NCI-H2196 treated with DMSO at 0.1 percent for 48 hours (cell line): ENCODE data around the gene LAMA2.

Source experiments
- DNase-seq: peaks from one replicate; lab custom pipeline; 2025; ENCODE audit not compliant: unreplicated experiment; lab: John Stamatoyannopoulos, UW

LAMA2 gene

GRCh38 chr6:129353067-129353466 is 470.1 kb downstream of the LAMA2 start:
- no peak for DNase-seq

GRCh38 chr6:129356129-129356528 is 473.2 kb downstream of the LAMA2 start:
- no peak for DNase-seq

DNA sequence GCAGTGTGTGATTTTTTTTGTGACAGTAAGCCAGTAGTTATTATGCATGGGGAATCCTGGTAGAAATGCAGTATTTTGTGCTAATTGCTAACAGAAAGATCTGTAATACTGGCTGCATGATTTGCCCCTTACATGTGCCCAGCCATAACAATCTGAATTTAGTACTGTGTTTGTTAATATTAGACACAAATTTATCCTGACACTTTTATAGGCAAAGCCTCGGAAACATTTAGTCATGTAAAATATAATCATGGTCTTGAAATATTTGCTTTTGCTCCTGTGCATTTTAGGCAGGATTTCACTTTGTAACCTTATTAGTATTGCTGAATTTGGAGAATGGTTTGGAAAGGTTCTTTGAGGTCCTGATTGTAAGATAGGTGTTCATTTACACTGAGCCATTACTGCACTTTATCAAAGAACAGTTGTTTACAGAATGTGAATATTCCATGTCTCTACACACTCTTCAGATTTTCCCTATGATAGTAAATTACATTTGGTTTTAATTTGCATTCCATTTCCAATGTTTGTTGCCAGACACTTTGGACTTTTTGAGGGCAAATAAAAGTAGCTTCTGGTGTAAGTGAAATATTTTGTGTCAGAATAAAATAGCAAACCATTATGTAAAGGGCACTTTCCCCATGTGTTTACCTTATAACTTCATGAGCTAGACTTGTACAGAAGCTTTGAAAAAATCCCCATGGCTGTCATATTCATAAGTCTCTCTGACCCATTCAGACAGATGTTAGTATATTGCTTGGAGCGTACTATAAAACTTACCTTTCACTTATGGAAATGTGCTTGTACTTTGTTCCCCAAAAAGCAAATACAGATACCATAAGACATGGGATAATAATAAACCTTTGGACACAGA is 477.1 kb downstream of the LAMA2 start:
- no peak for DNase-seq

GRCh38 chr6:129360682-129360955 is 477.7 kb downstream of the LAMA2 start:
- no peak for DNase-seq

DNA sequence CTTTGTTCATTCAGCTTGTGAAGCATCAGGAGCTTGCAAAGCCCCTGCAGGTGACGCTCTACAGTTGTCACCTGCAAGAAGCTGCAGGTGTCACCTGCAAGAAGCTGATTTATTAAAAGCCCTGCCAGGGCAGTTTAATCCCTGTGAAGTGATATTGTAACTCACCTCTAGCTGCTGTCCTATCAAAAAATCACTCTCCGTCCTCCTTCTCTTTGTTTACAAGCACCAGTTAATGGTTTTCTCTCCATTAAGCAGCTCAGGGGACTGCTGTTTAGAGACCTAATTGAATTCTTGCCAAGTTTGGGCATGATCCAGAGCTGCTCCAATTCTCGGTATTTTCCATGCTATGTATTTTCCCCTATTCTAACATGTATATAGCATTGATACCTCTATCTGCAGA is 481.1 kb downstream of the LAMA2 start:
- no peak for DNase-seq

DNA sequence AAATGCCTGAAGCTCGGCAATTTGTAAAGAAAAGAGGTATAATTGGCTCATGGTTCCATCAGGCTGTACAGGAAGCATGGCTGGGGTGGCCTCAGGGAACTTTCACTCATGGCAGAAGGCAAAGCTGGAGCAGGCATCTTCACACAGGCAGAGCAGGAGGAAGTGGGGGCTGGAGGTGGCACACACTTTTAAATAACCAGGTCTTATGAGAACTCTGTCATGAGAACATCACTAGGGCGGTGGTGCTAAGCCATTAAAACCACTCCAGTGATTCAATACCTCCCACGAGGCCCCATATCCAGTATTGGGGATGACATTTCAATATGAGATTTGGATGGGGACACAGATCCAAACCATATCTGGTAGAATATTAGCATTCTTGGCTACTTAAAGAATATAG is 481.8 kb downstream of the LAMA2 start:
- no peak for DNase-seq

DNA sequence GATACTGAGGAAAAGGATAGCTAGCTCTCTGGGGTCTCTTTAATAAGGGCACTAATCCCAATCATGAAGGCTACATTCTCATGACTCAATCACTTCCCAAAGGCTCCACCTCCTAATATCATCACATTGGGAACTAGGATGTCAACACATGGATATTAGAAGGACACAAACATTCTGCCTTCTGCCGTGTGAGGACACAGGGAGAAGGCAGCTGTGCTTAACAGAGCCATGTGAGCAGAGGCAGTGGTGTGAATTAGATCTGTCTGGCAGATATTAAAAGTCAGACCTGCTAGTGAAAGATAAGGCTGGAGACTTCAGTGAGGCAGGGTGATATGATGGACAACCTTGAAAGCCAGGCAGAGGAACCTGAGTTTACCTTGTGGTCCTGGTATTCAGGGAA is 485.1 kb downstream of the LAMA2 start:
- no peak for DNase-seq

DNA sequence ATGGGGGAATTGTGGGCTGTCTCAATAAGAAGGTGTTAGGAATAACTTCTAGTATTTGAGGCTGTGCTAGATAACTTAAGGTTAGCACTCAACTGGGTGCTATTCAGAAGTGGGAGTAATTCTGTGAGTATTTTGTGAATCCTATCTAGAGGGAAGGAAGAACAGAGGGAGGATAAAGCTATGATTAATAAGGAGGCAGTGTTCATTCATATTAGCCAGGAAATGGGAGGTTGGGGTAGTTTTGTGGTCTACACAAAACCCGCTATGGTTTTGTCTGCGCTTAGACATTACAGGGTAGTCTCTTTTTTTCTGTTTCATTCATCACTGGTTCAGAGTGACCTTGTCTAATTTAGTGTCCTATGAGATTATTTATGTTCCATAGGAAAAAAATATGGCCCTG is 486.0 kb downstream of the LAMA2 start:
- DNase-seq, result no peak

DNA sequence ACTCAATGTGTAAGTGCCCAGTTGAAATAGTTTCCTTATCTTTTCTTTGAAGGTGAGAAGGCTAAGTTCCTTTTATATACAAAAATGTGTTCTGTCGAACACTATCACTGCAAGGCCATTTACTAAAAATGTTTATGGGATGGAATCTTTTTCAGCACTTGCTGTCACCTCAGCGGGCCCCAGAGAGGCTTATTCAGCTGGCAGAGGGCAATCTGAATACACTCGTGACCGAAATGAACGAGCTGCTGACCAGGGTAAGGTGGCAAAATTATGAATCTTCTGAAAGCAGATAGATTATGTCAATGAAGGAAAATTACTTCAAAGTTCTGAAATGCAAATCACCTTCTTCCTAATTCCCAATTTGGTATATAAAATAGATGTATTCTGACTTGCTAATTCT is 486.8 kb downstream of the LAMA2 start:
- no peak for DNase-seq

GRCh38 chr6:129370268-129370916 is 487.5 kb downstream of the LAMA2 start:
- peak; percentile 1 for DNase-seq

DNA sequence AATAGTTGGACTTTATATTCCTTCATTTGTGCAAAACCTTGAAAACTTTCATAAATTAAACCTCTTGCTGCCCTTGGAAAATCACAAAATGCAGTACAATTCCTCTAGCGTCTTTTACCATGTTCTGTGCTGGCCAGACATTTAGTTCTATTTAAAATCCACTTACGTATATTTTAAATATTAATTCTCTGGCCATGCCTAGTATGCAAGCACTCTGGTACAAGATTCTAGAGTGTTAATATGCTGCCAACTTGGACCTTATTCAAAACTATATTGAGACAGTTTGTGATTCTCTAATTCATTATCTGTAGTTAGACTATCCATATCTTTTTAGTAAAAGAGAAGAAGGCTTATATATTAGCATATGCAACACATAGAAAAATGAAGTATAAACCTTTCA is 498.9 kb downstream of the LAMA2 start:
- no peak for DNase-seq

- no peak for DNase-seq
These were observed 500.0 kb downstream of the LAMA2 start for GRCh38 chr6:129382916-129383315.

DNA sequence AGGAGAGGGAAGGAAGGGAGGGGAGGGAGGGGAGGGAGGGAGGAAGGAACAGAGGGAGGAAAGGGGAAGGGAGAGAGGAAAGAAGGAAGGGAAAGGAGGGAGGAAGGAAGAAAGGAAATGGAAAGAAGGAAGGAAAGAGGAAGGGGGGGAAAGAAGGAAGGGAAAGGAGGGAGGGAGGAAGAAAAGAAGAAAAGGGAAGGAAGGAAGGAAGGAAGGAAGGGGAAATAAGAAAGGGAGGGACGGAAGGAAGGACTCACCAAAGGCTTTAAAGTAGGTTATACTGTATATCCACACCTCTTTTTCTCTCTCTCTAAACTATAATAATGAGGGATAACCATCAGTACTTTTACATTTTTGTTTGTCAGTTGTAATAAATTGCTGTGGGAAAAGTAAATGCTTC is 502.2 kb downstream of the LAMA2 start:
- DNase-seq, result no peak

DNA sequence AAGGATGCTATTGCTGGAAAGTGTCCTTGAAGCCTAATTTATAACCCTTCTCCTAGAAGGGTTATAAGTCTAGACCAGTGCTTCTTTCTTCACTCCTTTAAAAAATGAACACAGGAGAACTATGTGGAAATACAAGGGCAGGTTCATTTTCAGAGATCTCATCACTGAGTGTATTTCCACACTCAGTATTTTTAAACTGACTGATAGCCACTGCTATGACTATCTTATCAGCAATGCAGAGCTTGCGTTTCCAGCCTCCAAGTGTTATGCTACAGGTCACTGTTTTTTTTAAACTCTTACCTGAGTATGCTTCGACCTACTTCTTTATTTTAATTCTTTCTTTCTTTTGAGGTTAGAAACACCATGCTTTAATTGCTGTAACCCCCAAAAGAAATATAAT is 508.0 kb downstream of the LAMA2 start:
- DNase-seq, result no peak

DNA sequence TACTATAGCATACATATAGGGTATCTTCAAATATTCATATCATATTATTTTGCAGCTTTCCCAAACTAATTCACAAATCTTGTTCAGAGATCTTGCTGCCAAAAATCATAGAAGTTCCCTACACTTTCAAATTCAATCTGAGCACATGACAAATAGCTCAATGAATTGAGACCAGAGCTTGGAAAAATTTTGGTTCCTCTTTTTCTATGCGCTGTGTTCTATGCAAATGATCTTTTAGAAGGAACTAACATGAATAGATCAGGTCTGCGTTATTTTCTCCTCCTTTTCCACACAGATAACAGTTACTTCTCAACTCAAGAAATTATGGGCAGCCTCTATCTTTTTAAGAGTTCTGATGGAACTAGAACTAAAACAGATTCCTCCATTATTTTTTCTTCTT is 510.7 kb downstream of the LAMA2 start:
- DNase-seq, result no peak

DNA sequence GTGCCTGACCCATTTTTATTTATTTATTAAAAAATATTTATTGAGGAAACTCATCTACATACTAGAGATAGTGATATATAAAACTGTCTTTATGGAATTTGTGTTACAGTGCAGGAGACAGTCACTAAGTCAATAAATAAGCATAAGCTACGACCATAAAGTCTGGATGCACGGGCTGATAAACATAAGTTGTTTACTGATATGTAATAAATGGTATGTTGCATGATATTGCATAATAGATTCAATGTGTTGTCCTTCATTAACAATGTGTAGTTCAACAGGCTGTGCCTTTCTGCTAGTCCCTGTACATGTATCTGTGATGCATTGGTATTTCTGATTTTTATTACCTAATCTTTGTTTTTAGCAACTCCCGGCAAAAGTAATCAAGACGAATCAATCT is 515.8 kb downstream of the LAMA2 start:
- DNase-seq, result no peak

- no peak for DNase-seq
These were observed 519.3 kb downstream of the LAMA2 start for GRCh38 chr6:129402244-129402643.

GRCh38 chr6:129411092-129411491 is 528.2 kb downstream of the LAMA2 start:
- no peak for DNase-seq

GRCh38 chr6:129416337-129416990 is 533.5 kb downstream of the LAMA2 start:
- DNase-seq, result no peak

DNA sequence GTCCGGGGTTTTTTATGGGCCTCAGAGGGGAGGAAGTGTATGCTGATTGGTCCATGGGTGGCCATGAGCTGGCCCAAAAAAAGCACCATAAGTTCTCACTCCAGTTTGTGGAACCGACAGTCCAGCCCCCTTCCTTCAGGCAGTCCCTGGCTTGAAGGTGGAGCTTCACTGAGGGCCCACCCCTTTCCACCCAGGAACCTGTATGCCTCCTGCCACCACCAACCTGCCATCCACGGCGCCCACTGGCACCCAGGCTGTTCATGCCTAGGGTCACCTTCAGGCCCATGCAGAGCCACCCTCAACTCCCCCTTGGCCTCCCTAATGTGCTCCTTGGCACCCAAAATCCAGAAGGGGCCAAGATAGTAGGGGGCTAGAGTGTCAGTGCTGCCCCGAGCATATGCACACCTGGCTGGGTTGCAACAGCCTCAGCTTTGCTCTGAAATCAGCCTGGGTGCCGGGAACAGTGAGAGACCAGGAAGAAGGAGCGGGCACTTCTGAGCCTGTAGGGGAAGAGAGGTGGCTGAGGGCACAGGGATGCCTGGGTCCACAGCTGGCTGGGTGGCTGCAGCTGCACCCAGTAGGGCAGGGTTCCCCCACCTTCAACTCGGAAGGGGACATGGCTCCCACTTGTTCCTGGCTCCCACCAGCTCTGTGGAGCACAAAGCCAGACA is 534.6 kb downstream of the LAMA2 start:
- no peak for DNase-seq

GRCh38 chr6:129419324-129419723 is 536.4 kb downstream of the LAMA2 start:
- no peak for DNase-seq

GRCh38 chr6:129426343-129426742 is 543.4 kb downstream of the LAMA2 start:
- no peak for DNase-seq
